ENCODE measurements around the gene NISCH. TPM values are rescaled to one million over a fixed set of nuclear protein-coding genes. Genes with fewer than 3 reads are reported as not detected.

NISCH gene
- total RNA-seq, 1 experiment from 2014 or later: 72.8 TPM

- DNase-seq (ENCODE audit: low read depth, low spot score) (no peak), ATAC-seq (no peak)
- no TSS peak for BruUV-seq (replicated peaks)
- no peak for TF ChIP-seq ATF3 (IDR thresholded peaks at IDR 0.05)
- TF ChIP-seq POLR2AphosphoS5 (IDR thresholded peaks at IDR 0.05; ENCODE audit: low read depth, low read length): no peak
- no peak for TF ChIP-seq SIN3A (IDR thresholded peaks at IDR 0.05; ENCODE audit: low read depth)
- TF ChIP-seq MAX (IDR thresholded peaks at IDR 0.05): no peak
- no peak for TF ChIP-seq CEBPB (IDR thresholded peaks at IDR 0.05; ENCODE audit: low read depth)
- no peak for TF ChIP-seq EZH2phosphoT487 (IDR thresholded peaks at IDR 0.05; ENCODE audit: borderline replicate concordance)
- TF ChIP-seq EZH2 (IDR thresholded peaks at IDR 0.05): no peak
- no peak for TF ChIP-seq ELF1 (IDR thresholded peaks at IDR 0.05; ENCODE audit: borderline replicate concordance, low read depth)
- no peak for TF ChIP-seq ZNF274 (IDR thresholded peaks at IDR 0.05; ENCODE audit: low read depth, low read length)
- no peak for TF ChIP-seq JUND (IDR thresholded peaks at IDR 0.05)
- TF ChIP-seq SRF (IDR thresholded peaks at IDR 0.05; ENCODE audit: low read depth): no peak
- TF ChIP-seq ZFX (IDR thresholded peaks at IDR 0.05): no peak
- TF ChIP-seq ZBTB33 (IDR thresholded peaks at IDR 0.05; ENCODE audit: extremely low read depth, insufficient replicate concordance, low read length): no peak
- no peak for TF ChIP-seq RAD21 (IDR thresholded peaks at IDR 0.05; ENCODE audit: low read depth)
- TF ChIP-seq, protein P1, sequence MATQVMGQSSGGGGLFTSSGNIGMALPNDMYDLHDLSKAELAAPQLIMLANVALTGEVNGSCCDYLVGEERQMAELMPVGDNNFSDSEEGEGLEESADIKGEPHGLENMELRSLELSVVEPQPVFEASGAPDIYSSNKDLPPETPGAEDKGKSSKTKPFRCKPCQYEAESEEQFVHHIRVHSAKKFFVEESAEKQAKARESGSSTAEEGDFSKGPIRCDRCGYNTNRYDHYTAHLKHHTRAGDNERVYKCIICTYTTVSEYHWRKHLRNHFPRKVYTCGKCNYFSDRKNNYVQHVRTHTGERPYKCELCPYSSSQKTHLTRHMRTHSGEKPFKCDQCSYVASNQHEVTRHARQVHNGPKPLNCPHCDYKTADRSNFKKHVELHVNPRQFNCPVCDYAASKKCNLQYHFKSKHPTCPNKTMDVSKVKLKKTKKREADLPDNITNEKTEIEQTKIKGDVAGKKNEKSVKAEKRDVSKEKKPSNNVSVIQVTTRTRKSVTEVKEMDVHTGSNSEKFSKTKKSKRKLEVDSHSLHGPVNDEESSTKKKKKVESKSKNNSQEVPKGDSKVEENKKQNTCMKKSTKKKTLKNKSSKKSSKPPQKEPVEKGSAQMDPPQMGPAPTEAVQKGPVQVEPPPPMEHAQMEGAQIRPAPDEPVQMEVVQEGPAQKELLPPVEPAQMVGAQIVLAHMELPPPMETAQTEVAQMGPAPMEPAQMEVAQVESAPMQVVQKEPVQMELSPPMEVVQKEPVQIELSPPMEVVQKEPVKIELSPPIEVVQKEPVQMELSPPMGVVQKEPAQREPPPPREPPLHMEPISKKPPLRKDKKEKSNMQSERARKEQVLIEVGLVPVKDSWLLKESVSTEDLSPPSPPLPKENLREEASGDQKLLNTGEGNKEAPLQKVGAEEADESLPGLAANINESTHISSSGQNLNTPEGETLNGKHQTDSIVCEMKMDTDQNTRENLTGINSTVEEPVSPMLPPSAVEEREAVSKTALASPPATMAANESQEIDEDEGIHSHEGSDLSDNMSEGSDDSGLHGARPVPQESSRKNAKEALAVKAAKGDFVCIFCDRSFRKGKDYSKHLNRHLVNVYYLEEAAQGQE (IDR thresholded peaks at IDR 0.05; ENCODE audit: low read depth): no peak
- H3K27me3 ChIP-seq (ENCODE audit: insufficient read depth, low read length): no peaks in the 10 kb centered on the region
- H3K4me3 ChIP-seq (replicated peaks in 1 of 2; ENCODE audit: low read depth in 1 of 2, low read length in 2 of 2): no peak overlapping the region
- no peak overlapping the region for H3K4me2 ChIP-seq (ENCODE audit: low read length)
- H3K9ac ChIP-seq (ENCODE audit: low read length): no peak overlapping the region
- intact Hi-C loops (cut with micrococcal nuclease): no loop called here
- ChIA-PET CTCF (no interaction called here), RAD21 (ENCODE audit: low non-redundant PET in 1 of 2, low total read pairs in 2 of 2, uncharacterized antibody in 2 of 2, unreplicated experiment in 2 of 2) (no interaction called here), POLR2A (no interaction called here)
- H3K9me2 ChIP-seq (ENCODE audit: insufficient read depth): no peaks in the 10 kb centered on the region
- H3K79me2 ChIP-seq (ENCODE audit: insufficient read depth, low read length): no peaks in the 10 kb centered on the region
- no peak overlapping the region for H3K27ac ChIP-seq (ENCODE audit: low read depth, low read length)
- H3K4me1 ChIP-seq (ENCODE audit: control insufficient read depth in 1 of 2, insufficient read depth in 2 of 2, low read length in 2 of 2): peaks cover 0 to 3% of the 10 kb centered on the region in 2 experiments; a peak in 1 of 4 replicates
- no peaks in the 10 kb centered on the region for H4K20me1 ChIP-seq (ENCODE audit: insufficient read depth)
- H2AFZ ChIP-seq (ENCODE audit: low read depth, low read length, poor library complexity, severe bottlenecking): no peak overlapping the region
- H3K36me3 ChIP-seq (ENCODE audit: control insufficient read depth in 1 of 2, insufficient read depth in 2 of 2, low read length in 2 of 2): peaks cover 0 to 3% of the 10 kb centered on the region in 2 experiments; a peak in 1 of 4 replicates
- no peaks in the 10 kb centered on the region for H3K9me3 ChIP-seq (ENCODE audit: control insufficient read depth in 1 of 2, insufficient read depth in 1 of 2, low read depth in 1 of 2, low read length in 2 of 2)
Observed at GRCh38 chr3:52521488-52521824, 66.1 kb downstream of the NISCH start.

All from HCT116 (cell line).